GM18867 (cell line): ENCODE results near the gene TMEM52.

Source experiments
- ATAC-seq: cut with Tn5 transposase; IDR thresholded peaks from one replicate; pipeline ENCODE4 v1.9.1; 2021; ENCODE audit warnings: mild to moderate bottlenecking, moderate library complexity; ENCODE audit not compliant: unreplicated experiment

Gene TMEM52

GRCh38 chr1:1918901-1919303 is at the start of gene TMEM52:
TMEM52 (minus strand) TSS chr1:1919279; CDS start chr1:1919265, 14 bp downstream.
- peak; percentile 24 for ATAC-seq

- no peak for ATAC-seq
Measured at GRCh38 chr1:1967879-1968278, 48.8 kb upstream of the TMEM52 start.

- ATAC-seq: no peak
Measured at GRCh38 chr1:1967151-1967550, 48.1 kb upstream of the TMEM52 start.

GRCh38 chr1:1966071-1966740 is 47.1 kb upstream of the TMEM52 start:
- ATAC-seq: no peak

- no peak for ATAC-seq
Measured at GRCh38 chr1:1965546-1965945, 46.5 kb upstream of the TMEM52 start.

GRCh38 chr1:1964811-1965210 is 45.7 kb upstream of the TMEM52 start:
- no peak for ATAC-seq

GRCh38 chr1:1963570-1963969 is 44.5 kb upstream of the TMEM52 start:
- no peak for ATAC-seq

- no peak for ATAC-seq
Measured at GRCh38 chr1:1962752-1963151, 43.7 kb upstream of the TMEM52 start.

GRCh38 chr1:1960480-1961196 is 41.6 kb upstream of the TMEM52 start:
- ATAC-seq: no peak

- ATAC-seq: no peak
Measured at GRCh38 chr1:1959840-1960479, 40.9 kb upstream of the TMEM52 start.

GRCh38 chr1:1959459-1959839 is 40.4 kb upstream of the TMEM52 start:
- no peak for ATAC-seq

GRCh38 chr1:1958071-1958541 is 39.0 kb upstream of the TMEM52 start:
- ATAC-seq: no peak

GRCh38 chr1:1957533-1957961 is 38.5 kb upstream of the TMEM52 start:
- ATAC-seq: no peak

GRCh38 chr1:1956586-1957532 is 37.8 kb upstream of the TMEM52 start:
- ATAC-seq: no peak

GRCh38 chr1:1956101-1956500 is 37.0 kb upstream of the TMEM52 start:
- ATAC-seq: no peak

- no peak for ATAC-seq
Measured at GRCh38 chr1:1955621-1956094, 36.6 kb upstream of the TMEM52 start.

- no peak for ATAC-seq
Measured at GRCh38 chr1:1954831-1955441, 35.9 kb upstream of the TMEM52 start.

GRCh38 chr1:1954015-1954414 is 34.9 kb upstream of the TMEM52 start:
- ATAC-seq: no peak

- ATAC-seq: no peak
Measured at GRCh38 chr1:1950940-1951339, 31.9 kb upstream of the TMEM52 start.

- ATAC-seq: no peak
Measured at GRCh38 chr1:1948783-1949182, 29.7 kb upstream of the TMEM52 start.
